K562 (cell line): ENCODE results near the gene ADPGK. TPM values are rescaled to one million over a fixed set of nuclear protein-coding genes. Genes with fewer than 3 reads are reported as not detected.

ENCODE experiments used
- ATAC-seq: fragments of 200-7000 bp; cut with Tn5 transposase; 3 replicates; pipeline ENCODE4 v1.9.1; 2020; ENCODE audit warnings: moderate library complexity
- BruUV-seq: library from RNA; stranded (reverse); fragments of 400-500 nt; replicated peaks from 2 replicates; lab custom pipeline; 2021; lab: Mats Ljungman, UMichigan
- CTCF ChIA-PET: fragments of 300-600 bp; formaldehyde crosslinking; extraction: SDS; loops from one replicate; lab custom pipeline; 2021; ENCODE audit warnings: low intra/inter-chr PET ratio; lab: Yijun Ruan, JAX
- POLR2A ChIA-PET: fragments of 300-600, 350-650 bp; sonication (Branson Sonifier 250); formaldehyde crosslinking; extraction: SDS; loops from one replicate; lab custom pipeline; 2021; ENCODE audit warnings: antibody characterized with exemption, inconsistent platforms; lab: Yijun Ruan, JAX
- DNase-seq, 4 experiments: peaks; one replicate each; pipeline versions ENCODE4 v3.0.0 to v3.0.0-alpha.2; 2011 to 2018; ENCODE audit warnings: low spot score in 3 of 4, mixed read lengths in 3 of 4; ENCODE audit errors: extremely low read depth in 1 of 4
- FAIRE-seq: peaks from 2 replicates; lab custom pipeline; 2011; peaks lifted over from hg19 to GRCh38; lab: Jason Lieb, UNC
- H2AFZ ChIP-seq: 2 replicates; pipeline ENCODE4 v1.6.0; 2011; ENCODE audit warnings: low read depth, low read length, control low read depth, inconsistent platforms
- H3K27ac ChIP-seq: fragments of 200-600 bp; 3 replicates; pipeline ENCODE4 v1.8.0; 2011; ENCODE audit warnings: low read depth, mild to moderate bottlenecking, control low read depth, inconsistent platforms, low read length, moderate library complexity, mixed read lengths; ENCODE audit errors: extremely low read depth
- H3K27me3 ChIP-seq, 2 experiments: fragments of 300-600 bp in 1 of 2; 2 replicates in 1 of 2; 3 replicates in 1 of 2; pipeline versions ENCODE4 v1.6.0 to v1.8.0; 2011; ENCODE audit warnings: inconsistent platforms in 2 of 2, low read length in 2 of 2, mild to moderate bottlenecking in 1 of 2, mixed read lengths in 1 of 2, moderate library complexity in 1 of 2; ENCODE audit not compliant: control insufficient read depth in 2 of 2, insufficient read depth in 2 of 2
- H3K36me3 ChIP-seq: fragments of 300-600 bp; 3 replicates; pipeline ENCODE4 v1.8.0; 2011; ENCODE audit warnings: mild to moderate bottlenecking, low read length, inconsistent platforms; ENCODE audit not compliant: control insufficient read depth, insufficient read depth
- H3K4me1 ChIP-seq, 2 experiments: fragments of 200-600 bp in 1 of 2; replicated peaks in 1 of 2; 2 replicates in 1 of 2; 3 replicates in 1 of 2; pipeline versions ENCODE4 v1.5.1 to v1.8.0; 2011; ENCODE audit warnings: inconsistent platforms in 2 of 2, low read length in 2 of 2, mild to moderate bottlenecking in 1 of 2, mixed read lengths in 1 of 2, moderate library complexity in 1 of 2; ENCODE audit not compliant: control insufficient read depth in 2 of 2, insufficient read depth in 2 of 2
- H3K4me2 ChIP-seq: 2 replicates; pipeline ENCODE4 v1.6.1; 2011; ENCODE audit warnings: low read length, control low read depth, inconsistent platforms, mixed read lengths; ENCODE audit not compliant: insufficient read depth
- H3K4me3 ChIP-seq: fragments of 200-600 bp; sonication (generic), shearing (Covaris generic); 2 replicates; pipeline ENCODE4 v1.5.1; 2016; ENCODE audit warnings: control low read depth, inconsistent platforms
- H3K79me2 ChIP-seq: fragments of 200-600 bp; 3 replicates; pipeline ENCODE4 v1.8.0; 2011; ENCODE audit warnings: low read length, inconsistent platforms; ENCODE audit not compliant: control insufficient read depth, insufficient read depth
- H3K9ac ChIP-seq, 2 experiments: 2 replicates each; pipeline versions ENCODE4 v1.6.0 to v1.6.1; 2011; ENCODE audit warnings: low read depth in 2 of 2, low read length in 2 of 2, control low read depth in 1 of 2, inconsistent platforms in 1 of 2, mild to moderate bottlenecking in 1 of 2, mixed read lengths in 1 of 2; ENCODE audit not compliant: insufficient read depth in 1 of 2
- H3K9me1 ChIP-seq: one replicate; pipeline ENCODE4 v1.6.0; 2011; ENCODE audit warnings: inconsistent platforms, mild to moderate bottlenecking, low read length, moderate library complexity; ENCODE audit not compliant: control insufficient read depth, insufficient read depth
- H3K9me3 ChIP-seq: replicated peaks from 2 replicates; pipeline ENCODE4 v1.5.1; 2011; ENCODE audit warnings: low read depth, low read length, inconsistent platforms; ENCODE audit not compliant: control insufficient read depth, insufficient read depth
- H4K20me1 ChIP-seq: replicated peaks from 2 replicates; pipeline ENCODE4 v1.6.1; 2011; ENCODE audit warnings: low read length, inconsistent platforms, mixed read lengths; ENCODE audit not compliant: control insufficient read depth, insufficient read depth
- EGR1 ChIP-seq: fragments of 450-650 bp; conservative IDR thresholded peaks from 2 replicates; pipeline ENCODE4 v1.6.1; 2017; ENCODE audit warnings: mild to moderate bottlenecking
- ESRRA ChIP-seq: fragments of 450-650 bp; IDR thresholded peaks from 2 replicates; pipeline ENCODE4 v1.6.1; 2014; ENCODE audit warnings: low read depth, mild to moderate bottlenecking, moderate library complexity, borderline replicate concordance
- EWSR1 ChIP-seq: fragments of 450-650 bp; IDR thresholded peaks from 2 replicates; pipeline ENCODE4 v1.6.1; 2018; ENCODE audit warnings: borderline replicate concordance, mild to moderate bottlenecking, low read depth, moderate library complexity; ENCODE audit not compliant: partially characterized antibody
- HNRNPLL ChIP-seq: fragments of 200-400 bp; formaldehyde crosslinking; IDR thresholded peaks from 2 replicates; pipeline ENCODE4 v1.6.1; 2017; ENCODE audit warnings: low read length, low read depth, mild to moderate bottlenecking; ENCODE audit not compliant: poor library complexity, severe bottlenecking
- MAFF ChIP-seq: IDR thresholded peaks from 2 replicates; pipeline ENCODE4 v1.6.1; 2012; ENCODE audit warnings: low read length, improper control_type of control experiment
- MEIS2 ChIP-seq: fragments of 450-650 bp; IDR thresholded peaks from 2 replicates; pipeline ENCODE4 v1.6.1; 2014; ENCODE audit warnings: mild to moderate bottlenecking; ENCODE audit not compliant: partially characterized antibody
- NELFE ChIP-seq: IDR thresholded peaks from 2 replicates; pipeline ENCODE4 v1.6.1; 2011; ENCODE audit warnings: mild to moderate bottlenecking; ENCODE audit not compliant: insufficient read depth, insufficient read length
- RBM34 ChIP-seq: fragments of 200-400 bp; formaldehyde crosslinking; IDR thresholded peaks from 2 replicates; pipeline ENCODE4 v1.6.1; 2018; ENCODE audit warnings: low read length, borderline replicate concordance; ENCODE audit not compliant: insufficient read depth
- RBM39 ChIP-seq: fragments of 200-400 bp; formaldehyde crosslinking; optimal IDR thresholded peaks from 2 replicates; pipeline ENCODE3; 2018; ENCODE audit warnings: low read depth, low read length
- SAFB ChIP-seq: fragments of 200-400 bp; formaldehyde crosslinking; IDR thresholded peaks from 2 replicates; pipeline ENCODE4 v1.6.1; 2017; ENCODE audit warnings: low read depth, low read length, borderline replicate concordance
- TAF9B ChIP-seq: fragments of 450-650 bp; IDR thresholded peaks from 2 replicates; pipeline ENCODE4 v1.6.1; 2018; ENCODE audit warnings: mild to moderate bottlenecking; ENCODE audit not compliant: partially characterized antibody
- ZNF175 ChIP-seq: fragments of 200-800 bp; sonication (Bioruptor generic); IDR thresholded peaks from 2 replicates; pipeline ENCODE4 v1.6.1; 2016; ENCODE audit warnings: low read depth, mild to moderate bottlenecking, missing genetic modification characterization, missing compliant biosample characterization
- WGBS: fragments of 100-300 bp; shearing (Covaris generic); methylation state at CpG from one replicate; pipeline ENCODE4 v1.1.6; 2016; ENCODE audit warnings: low coverage, mixed read lengths; ENCODE audit not compliant: insufficient coverage; ENCODE audit errors: missing lambda C conversion rate; 5-methylcytosine and 5-hydroxymethylcytosine counted together
- in situ Hi-C: fragments of 300-500 bp; cut with MboI; formaldehyde crosslinking; loops from 4 replicates; pipeline ENCODE4 v1.15.0; 2018; ENCODE audit warnings: inconsistent platforms, mixed read lengths
- intact Hi-C: fragments of 100-400 bp; cut with micrococcal nuclease; formaldehyde crosslinking; loops from 2 replicates; pipeline ENCODE4 v1.14.2; 2022
- polyA plus RNA-seq, 8 experiments: library from polyadenylated mRNA; depleted of rRNA in 4 of 8; stranded (reverse) in 5 of 8; unstranded in 3 of 8; fragments of >200 nt; fragmentation: Nextera tagmentation in 2 of 8; fragmentation: Illumina TruSeq in 1 of 8; extraction: Ambion mirVana in 2 of 8; extraction: Trizol in 1 of 8; gene quantifications; 2 replicates each; pipeline versions ENCODE4 v1.2.1 to v1.2.3, GENCODE V29; 2011 to 2014; ENCODE audit warnings: inconsistent platforms in 1 of 8, missing spikeins in 1 of 8
- total RNA-seq, 7 experiments: library from RNA; depleted of rRNA in 6 of 7; stranded (reverse); fragments of >200 nt in 6 of 7; fragmentation: Illumina TruSeq in 2 of 7; extraction: Trizol in 2 of 7; gene quantifications; 2 replicates each; pipeline versions ENCODE4 v1.2.1 to v1.2.3, GENCODE V29; 2011 to 2021; ENCODE audit warnings: low replicate concordance in 1 of 7
- TF ChIP-seq, protein P1 (sequence below): fragments of 450-650 bp; IDR thresholded peaks from 2 replicates; pipeline ENCODE4 v1.7.1; 2018; ENCODE audit warnings: mild to moderate bottlenecking, low read depth; ENCODE audit not compliant: partially characterized antibody
- TF ChIP-seq, protein P2 (sequence below): fragments of 450-650 bp; formaldehyde crosslinking; IDR thresholded peaks from 2 replicates; pipeline ENCODE4 v1.4.0; 2020; ENCODE audit warnings: mild to moderate bottlenecking
- TF ChIP-seq, protein P3 (sequence below), 3 experiments: fragments of 200-800 bp in 1 of 3; fragments of 250-450 bp in 1 of 3; fragments of 450-650 bp in 1 of 3; sonication (Bioruptor Pico) in 1 of 3; sonication (Bioruptor generic) in 1 of 3; formaldehyde crosslinking in 1 of 3; IDR thresholded peaks; 2 replicates each; pipeline versions ENCODE4 v1.6.1 to v1.8.0; 2016 to 2022; ENCODE audit warnings: mild to moderate bottlenecking in 2 of 3, missing genetic modification characterization in 2 of 3, missing compliant biosample characterization in 1 of 3, moderate library complexity in 1 of 3

ADPGK gene
- total and polyA plus RNA-seq, 9 of the 15 experiments (the other 6 are each of a cell fraction or from before 2014, with no cell fraction given), result 13.4 to 97.4 (median 48.5) TPM

DNA sequence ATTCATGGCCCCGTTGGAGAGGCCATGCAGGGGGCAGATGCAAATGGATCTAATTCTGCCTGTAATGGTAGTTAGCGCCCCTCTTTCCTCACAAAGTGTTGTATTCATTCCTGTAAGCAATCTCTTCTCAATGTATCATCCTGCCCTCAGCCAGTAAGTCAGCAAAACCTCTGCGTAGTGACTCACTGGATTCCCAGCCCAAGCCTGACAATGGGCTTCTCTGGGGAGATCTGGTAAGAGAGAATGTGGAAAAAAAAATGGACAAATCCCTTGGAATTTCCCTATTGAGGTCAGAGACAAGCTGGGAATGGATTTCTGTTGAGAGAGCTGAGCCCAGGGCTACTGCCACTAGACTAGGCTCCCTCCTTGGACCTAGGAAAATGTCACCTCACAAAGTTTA lies 25.4 kb downstream of the ADPGK start:
- no peak overlapping the region for H3K27ac ChIP-seq
- intact Hi-C loops, result no loop called here
- H3K9ac ChIP-seq, result no peak overlapping the region
- DNase-seq (no peak), FAIRE-seq (no peak), ATAC-seq (no peak)
- no peaks in the 10 kb centered on the region for H3K9me3 ChIP-seq
- POLR2A ChIA-PET, result no interaction called here
- in situ Hi-C loops, result no loop called here
- WGBS, result 92% methylated on average over 3 of the region's 3 CpGs
- no peak overlapping the region for H3K4me2 ChIP-seq
- TF ChIP-seq, protein P1, sequence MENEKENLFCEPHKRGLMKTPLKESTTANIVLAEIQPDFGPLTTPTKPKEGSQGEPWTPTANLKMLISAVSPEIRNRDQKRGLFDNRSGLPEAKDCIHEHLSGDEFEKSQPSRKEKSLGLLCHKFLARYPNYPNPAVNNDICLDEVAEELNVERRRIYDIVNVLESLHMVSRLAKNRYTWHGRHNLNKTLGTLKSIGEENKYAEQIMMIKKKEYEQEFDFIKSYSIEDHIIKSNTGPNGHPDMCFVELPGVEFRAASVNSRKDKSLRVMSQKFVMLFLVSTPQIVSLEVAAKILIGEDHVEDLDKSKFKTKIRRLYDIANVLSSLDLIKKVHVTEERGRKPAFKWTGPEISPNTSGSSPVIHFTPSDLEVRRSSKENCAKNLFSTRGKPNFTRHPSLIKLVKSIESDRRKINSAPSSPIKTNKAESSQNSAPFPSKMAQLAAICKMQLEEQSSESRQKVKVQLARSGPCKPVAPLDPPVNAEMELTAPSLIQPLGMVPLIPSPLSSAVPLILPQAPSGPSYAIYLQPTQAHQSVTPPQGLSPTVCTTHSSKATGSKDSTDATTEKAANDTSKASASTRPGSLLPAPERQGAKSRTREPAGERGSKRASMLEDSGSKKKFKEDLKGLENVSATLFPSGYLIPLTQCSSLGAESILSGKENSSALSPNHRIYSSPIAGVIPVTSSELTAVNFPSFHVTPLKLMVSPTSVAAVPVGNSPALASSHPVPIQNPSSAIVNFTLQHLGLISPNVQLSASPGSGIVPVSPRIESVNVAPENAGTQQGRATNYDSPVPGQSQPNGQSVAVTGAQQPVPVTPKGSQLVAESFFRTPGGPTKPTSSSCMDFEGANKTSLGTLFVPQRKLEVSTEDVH, result no peak
- TF ChIP-seq RBM34, result no peak
- TF ChIP-seq, protein P2, sequence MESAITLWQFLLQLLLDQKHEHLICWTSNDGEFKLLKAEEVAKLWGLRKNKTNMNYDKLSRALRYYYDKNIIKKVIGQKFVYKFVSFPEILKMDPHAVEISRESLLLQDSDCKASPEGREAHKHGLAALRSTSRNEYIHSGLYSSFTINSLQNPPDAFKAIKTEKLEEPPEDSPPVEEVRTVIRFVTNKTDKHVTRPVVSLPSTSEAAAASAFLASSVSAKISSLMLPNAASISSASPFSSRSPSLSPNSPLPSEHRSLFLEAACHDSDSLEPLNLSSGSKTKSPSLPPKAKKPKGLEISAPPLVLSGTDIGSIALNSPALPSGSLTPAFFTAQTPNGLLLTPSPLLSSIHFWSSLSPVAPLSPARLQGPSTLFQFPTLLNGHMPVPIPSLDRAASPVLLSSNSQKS (CRISPR knock-in tag), result no peak
- TF ChIP-seq ZNF175 (CRISPR knock-in tag), result no peak
- no peak for TF ChIP-seq TAF9B
- TF ChIP-seq SAFB, result no peak
- TF ChIP-seq, protein P3, sequence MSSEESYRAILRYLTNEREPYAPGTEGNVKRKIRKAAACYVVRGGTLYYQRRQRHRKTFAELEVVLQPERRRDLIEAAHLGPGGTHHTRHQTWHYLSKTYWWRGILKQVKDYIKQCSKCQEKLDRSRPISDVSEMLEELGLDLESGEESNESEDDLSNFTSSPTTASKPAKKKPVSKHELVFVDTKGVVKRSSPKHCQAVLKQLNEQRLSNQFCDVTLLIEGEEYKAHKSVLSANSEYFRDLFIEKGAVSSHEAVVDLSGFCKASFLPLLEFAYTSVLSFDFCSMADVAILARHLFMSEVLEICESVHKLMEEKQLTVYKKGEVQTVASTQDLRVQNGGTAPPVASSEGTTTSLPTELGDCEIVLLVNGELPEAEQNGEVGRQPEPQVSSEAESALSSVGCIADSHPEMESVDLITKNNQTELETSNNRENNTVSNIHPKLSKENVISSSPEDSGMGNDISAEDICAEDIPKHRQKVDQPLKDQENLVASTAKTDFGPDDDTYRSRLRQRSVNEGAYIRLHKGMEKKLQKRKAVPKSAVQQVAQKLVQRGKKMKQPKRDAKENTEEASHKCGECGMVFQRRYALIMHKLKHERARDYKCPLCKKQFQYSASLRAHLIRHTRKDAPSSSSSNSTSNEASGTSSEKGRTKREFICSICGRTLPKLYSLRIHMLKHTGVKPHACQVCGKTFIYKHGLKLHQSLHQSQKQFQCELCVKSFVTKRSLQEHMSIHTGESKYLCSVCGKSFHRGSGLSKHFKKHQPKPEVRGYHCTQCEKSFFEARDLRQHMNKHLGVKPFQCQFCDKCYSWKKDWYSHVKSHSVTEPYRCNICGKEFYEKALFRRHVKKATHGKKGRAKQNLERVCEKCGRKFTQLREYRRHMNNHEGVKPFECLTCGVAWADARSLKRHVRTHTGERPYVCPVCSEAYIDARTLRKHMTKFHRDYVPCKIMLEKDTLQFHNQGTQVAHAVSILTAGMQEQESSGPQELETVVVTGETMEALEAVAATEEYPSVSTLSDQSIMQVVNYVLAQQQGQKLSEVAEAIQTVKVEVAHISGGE (CRISPR knock-in tag; IDR thresholded peaks at IDR 0.05), result no peak
- no peak for TF ChIP-seq HNRNPLL
- no peak for TF ChIP-seq MAFF
- no peak for TF ChIP-seq MEIS2
- TF ChIP-seq ESRRA, result no peak
- no peak for TF ChIP-seq RBM39
- TF ChIP-seq EWSR1, result no peak
- no peak for TF ChIP-seq EGR1
- TF ChIP-seq NELFE, result no peak
- H3K27me3 ChIP-seq, result no peaks in the 10 kb centered on the region
- H3K9me1 ChIP-seq, result no peaks in the 10 kb centered on the region
- H4K20me1 ChIP-seq, result no peaks in the 10 kb centered on the region
- H3K79me2 ChIP-seq, result no peaks in the 10 kb centered on the region
- CTCF ChIA-PET, result no interaction called here
- peaks cover 89% of the 10 kb centered on the region; the same call in 2 of the 3 replicates for H3K36me3 ChIP-seq
- H3K4me3 ChIP-seq, result no peak overlapping the region
- BruUV-seq, result TSS peak; percentile 16
- no peak overlapping the region for H2AFZ ChIP-seq
- H3K4me1 ChIP-seq, result no peaks in the 10 kb centered on the region
